HG03432 (cell line): ENCODE results near the gene ALG10B.

ENCODE experiments used
- ATAC-seq: cut with Tn5 transposase; IDR thresholded peaks from one replicate; pipeline ENCODE4 v1.9.1; 2021; ENCODE audit warnings: mild to moderate bottlenecking, moderate library complexity; ENCODE audit not compliant: unreplicated experiment

Gene ALG10B

GRCh38 chr12:38374751-38375150 lies 58.2 kb downstream of the ALG10B start:
- ATAC-seq: no peak
